NT2/D1 (cell line): ENCODE data around the gene DMD.

Experiments used
- SUZ12 ChIP-seq: IDR thresholded peaks from 2 replicates; pipeline ENCODE4 v1.6.1; 2011; ENCODE audit not compliant: insufficient read length, insufficient read depth; ENCODE audit errors: extremely low read depth
- ZNF274 ChIP-seq: IDR thresholded peaks from 2 replicates; pipeline ENCODE4 v1.6.1; 2011; ENCODE audit warnings: mild to moderate bottlenecking, low read depth, low read length

DNA sequence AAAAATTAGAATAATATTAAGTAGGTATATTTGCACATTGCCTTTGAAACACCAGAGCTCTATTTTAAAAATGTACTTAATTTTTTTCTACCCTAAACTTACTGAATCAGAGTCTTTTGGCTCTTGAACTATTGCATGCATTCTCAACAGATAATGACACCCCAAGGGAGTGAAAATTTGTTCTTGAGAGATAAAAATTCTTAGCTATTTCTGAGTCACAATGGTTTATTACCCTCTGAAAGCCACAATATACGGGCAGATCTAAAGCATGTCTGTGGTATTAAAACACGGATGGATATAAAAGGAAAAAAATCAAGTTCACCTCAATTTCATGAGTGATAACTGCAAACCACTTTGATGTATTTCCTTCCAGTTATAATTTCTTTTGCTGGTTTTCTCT, 1503.2 kb downstream of the DMD start:
- TF ChIP-seq SUZ12 (no peak), ZNF274 (no peak)
